K562 (cell line): ENCODE measurements around the gene TTBK1. TPM values are rescaled to one million over a fixed set of nuclear protein-coding genes. Genes with fewer than 3 reads are reported as not detected.

Source experiments
- ATAC-seq: fragments of 200-7000 bp; cut with Tn5 transposase; 3 replicates; pipeline ENCODE4 v1.9.1; 2020; ENCODE audit warnings: moderate library complexity
- BruUV-seq: library from RNA; stranded (reverse); fragments of 400-500 nt; replicated peaks from 2 replicates; lab custom pipeline; 2021; lab: Mats Ljungman, UMichigan
- CTCF ChIA-PET: fragments of 300-600 bp; formaldehyde crosslinking; extraction: SDS; loops from one replicate; lab custom pipeline; 2021; ENCODE audit warnings: low intra/inter-chr PET ratio; lab: Yijun Ruan, JAX
- POLR2A ChIA-PET: fragments of 300-600, 350-650 bp; sonication (Branson Sonifier 250); formaldehyde crosslinking; extraction: SDS; loops from one replicate; lab custom pipeline; 2021; ENCODE audit warnings: antibody characterized with exemption, inconsistent platforms; lab: Yijun Ruan, JAX
- DNase-seq, 4 experiments: peaks; one replicate each; pipeline versions ENCODE4 v3.0.0 to v3.0.0-alpha.2; 2011 to 2018; ENCODE audit warnings: low spot score in 3 of 4, mixed read lengths in 3 of 4; ENCODE audit errors: extremely low read depth in 1 of 4
- FAIRE-seq: peaks from 2 replicates; lab custom pipeline; 2011; peaks lifted over from hg19 to GRCh38; lab: Jason Lieb, UNC
- H2AFZ ChIP-seq: 2 replicates; pipeline ENCODE4 v1.6.0; 2011; ENCODE audit warnings: low read depth, low read length, control low read depth, inconsistent platforms
- H3K27ac ChIP-seq: fragments of 200-600 bp; 3 replicates; pipeline ENCODE4 v1.8.0; 2011; ENCODE audit warnings: low read depth, mild to moderate bottlenecking, control low read depth, inconsistent platforms, low read length, moderate library complexity, mixed read lengths; ENCODE audit errors: extremely low read depth
- H3K27me3 ChIP-seq, 2 experiments: fragments of 300-600 bp in 1 of 2; 2 replicates in 1 of 2; 3 replicates in 1 of 2; pipeline versions ENCODE4 v1.6.0 to v1.8.0; 2011; ENCODE audit warnings: inconsistent platforms in 2 of 2, low read length in 2 of 2, mild to moderate bottlenecking in 1 of 2, mixed read lengths in 1 of 2, moderate library complexity in 1 of 2; ENCODE audit not compliant: control insufficient read depth in 2 of 2, insufficient read depth in 2 of 2
- H3K36me3 ChIP-seq: fragments of 300-600 bp; 3 replicates; pipeline ENCODE4 v1.8.0; 2011; ENCODE audit warnings: mild to moderate bottlenecking, low read length, inconsistent platforms; ENCODE audit not compliant: control insufficient read depth, insufficient read depth
- H3K4me1 ChIP-seq, 2 experiments: fragments of 200-600 bp in 1 of 2; replicated peaks in 1 of 2; 2 replicates in 1 of 2; 3 replicates in 1 of 2; pipeline versions ENCODE4 v1.5.1 to v1.8.0; 2011; ENCODE audit warnings: inconsistent platforms in 2 of 2, low read length in 2 of 2, mild to moderate bottlenecking in 1 of 2, mixed read lengths in 1 of 2, moderate library complexity in 1 of 2; ENCODE audit not compliant: control insufficient read depth in 2 of 2, insufficient read depth in 2 of 2
- H3K4me2 ChIP-seq: 2 replicates; pipeline ENCODE4 v1.6.1; 2011; ENCODE audit warnings: low read length, control low read depth, inconsistent platforms, mixed read lengths; ENCODE audit not compliant: insufficient read depth
- H3K4me3 ChIP-seq: fragments of 200-600 bp; sonication (generic), shearing (Covaris generic); 2 replicates; pipeline ENCODE4 v1.5.1; 2016; ENCODE audit warnings: control low read depth, inconsistent platforms
- H3K79me2 ChIP-seq: fragments of 200-600 bp; 3 replicates; pipeline ENCODE4 v1.8.0; 2011; ENCODE audit warnings: low read length, inconsistent platforms; ENCODE audit not compliant: control insufficient read depth, insufficient read depth
- H3K9ac ChIP-seq, 2 experiments: 2 replicates each; pipeline versions ENCODE4 v1.6.0 to v1.6.1; 2011; ENCODE audit warnings: low read depth in 2 of 2, low read length in 2 of 2, control low read depth in 1 of 2, inconsistent platforms in 1 of 2, mild to moderate bottlenecking in 1 of 2, mixed read lengths in 1 of 2; ENCODE audit not compliant: insufficient read depth in 1 of 2
- H3K9me1 ChIP-seq: one replicate; pipeline ENCODE4 v1.6.0; 2011; ENCODE audit warnings: inconsistent platforms, mild to moderate bottlenecking, low read length, moderate library complexity; ENCODE audit not compliant: control insufficient read depth, insufficient read depth
- H3K9me3 ChIP-seq: replicated peaks from 2 replicates; pipeline ENCODE4 v1.5.1; 2011; ENCODE audit warnings: low read depth, low read length, inconsistent platforms; ENCODE audit not compliant: control insufficient read depth, insufficient read depth
- H4K20me1 ChIP-seq: replicated peaks from 2 replicates; pipeline ENCODE4 v1.6.1; 2011; ENCODE audit warnings: low read length, inconsistent platforms, mixed read lengths; ENCODE audit not compliant: control insufficient read depth, insufficient read depth
- CREB1 ChIP-seq, 2 experiments: sonication (generic) in 1 of 2; formaldehyde crosslinking in 1 of 2; IDR thresholded peaks; 2 replicates each; pipeline versions ENCODE4 v1.6.1 to v1.8.0; 2012 to 2022; ENCODE audit warnings: inconsistent platforms in 1 of 2, mild to moderate bottlenecking in 1 of 2, missing genetic modification reagents in 1 of 2, moderate library complexity in 1 of 2
- HDAC8 ChIP-seq: fragments of 450-650 bp; IDR thresholded peaks from 2 replicates; pipeline ENCODE4 v1.6.1; 2016; ENCODE audit warnings: mild to moderate bottlenecking, missing genetic modification characterization, moderate library complexity, missing compliant biosample characterization
- ID3 ChIP-seq, 2 experiments: fragments of 250-450 bp in 1 of 2; fragments of 450-650 bp in 1 of 2; sonication (Bioruptor Pico) in 1 of 2; IDR thresholded peaks; 2 replicates each; pipeline versions ENCODE4 v1.6.1 to v1.8.0; 2016 to 2021; ENCODE audit warnings: mild to moderate bottlenecking in 2 of 2, moderate library complexity in 2 of 2, missing compliant biosample characterization in 1 of 2, missing genetic modification characterization in 1 of 2
- IRF9 ChIP-seq: fragments of 450-650 bp; IDR thresholded peaks from 2 replicates; pipeline ENCODE4 v1.6.1; 2016; ENCODE audit warnings: missing biosample characterization, missing genetic modification characterization
- MLLT1 ChIP-seq, 2 experiments: fragments of 450-650 bp; IDR thresholded peaks; 2 replicates each; pipeline ENCODE4 v1.6.1; 2016
- PYGO2 ChIP-seq: fragments of 450-650 bp; IDR thresholded peaks from 2 replicates; pipeline ENCODE4 v1.6.1; 2016; ENCODE audit warnings: mild to moderate bottlenecking, missing genetic modification characterization, moderate library complexity, missing compliant biosample characterization
- ZNF175 ChIP-seq: fragments of 200-800 bp; sonication (Bioruptor generic); IDR thresholded peaks from 2 replicates; pipeline ENCODE4 v1.6.1; 2016; ENCODE audit warnings: low read depth, mild to moderate bottlenecking, missing genetic modification characterization, missing compliant biosample characterization
- ZNF592 ChIP-seq: fragments of 450-650 bp; IDR thresholded peaks from 2 replicates; pipeline ENCODE4 v1.6.1; 2017; ENCODE audit warnings: antibody characterized with exemption, mild to moderate bottlenecking
- WGBS: fragments of 100-300 bp; shearing (Covaris generic); methylation state at CpG from one replicate; pipeline ENCODE4 v1.1.6; 2016; ENCODE audit warnings: low coverage, mixed read lengths; ENCODE audit not compliant: insufficient coverage; ENCODE audit errors: missing lambda C conversion rate; 5-methylcytosine and 5-hydroxymethylcytosine counted together
- in situ Hi-C: fragments of 300-500 bp; cut with MboI; formaldehyde crosslinking; loops from 4 replicates; pipeline ENCODE4 v1.15.0; 2018; ENCODE audit warnings: inconsistent platforms, mixed read lengths
- intact Hi-C: fragments of 100-400 bp; cut with micrococcal nuclease; formaldehyde crosslinking; loops from 2 replicates; pipeline ENCODE4 v1.14.2; 2022
- polyA plus RNA-seq, 8 experiments: library from polyadenylated mRNA; depleted of rRNA in 4 of 8; stranded (reverse) in 5 of 8; unstranded in 3 of 8; fragments of >200 nt; fragmentation: Nextera tagmentation in 2 of 8; fragmentation: Illumina TruSeq in 1 of 8; extraction: Ambion mirVana in 2 of 8; extraction: Trizol in 1 of 8; gene quantifications; 2 replicates each; pipeline versions ENCODE4 v1.2.1 to v1.2.3, GENCODE V29; 2011 to 2014; ENCODE audit warnings: inconsistent platforms in 1 of 8, missing spikeins in 1 of 8
- total RNA-seq, 7 experiments: library from RNA; depleted of rRNA in 6 of 7; stranded (reverse); fragments of >200 nt in 6 of 7; fragmentation: Illumina TruSeq in 2 of 7; extraction: Trizol in 2 of 7; gene quantifications; 2 replicates each; pipeline versions ENCODE4 v1.2.1 to v1.2.3, GENCODE V29; 2011 to 2021; ENCODE audit warnings: low replicate concordance in 1 of 7

The TTBK1 gene
- total and polyA plus RNA-seq, 9 of the 15 experiments (the other 6 are each of a cell fraction or from before 2014, with no cell fraction given), result not detected

- peak in 1 of 2 experiments; percentile 44; a peak in 1 of 4 replicates for TF ChIP-seq MLLT1 (IDR thresholded peaks at IDR 0.05)
These were observed 13.3 kb upstream of the TTBK1 start (continued) for GRCh38 chr6:43229803-43230620.

GRCh38 chr6:43231053-43231452 lies 12.2 kb upstream of the TTBK1 start:
- FAIRE-seq, result no peak
- no peaks in the 10 kb centered on the region for H3K9me3 ChIP-seq
- H3K36me3 ChIP-seq, result peaks cover 11% of the 10 kb centered on the region; the same call in 2 of the 3 replicates
- no peak overlapping the region for H3K4me2 ChIP-seq
- intact Hi-C loops, result no loop called here
- H3K4me1 ChIP-seq, result peaks cover 17 to 28% of the 10 kb centered on the region in 2 experiments; a peak in 4 of 5 replicates
- BruUV-seq, result no TSS peak
- H3K9ac ChIP-seq, result no peak overlapping the region
- ATAC-seq, result no peak
- no peak overlapping the region for H3K4me3 ChIP-seq
- peak overlapping the region; percentile 68 for H2AFZ ChIP-seq
- 64% methylated on average over 4 of the region's 4 CpGs for WGBS
- no peak overlapping the region for H3K27ac ChIP-seq
- in situ Hi-C loops, result no loop called here
- H3K79me2 ChIP-seq, result peaks cover 27% of the 10 kb centered on the region
- no peaks in the 10 kb centered on the region for H4K20me1 ChIP-seq
- CTCF ChIA-PET, result no interaction called here
- H3K9me1 ChIP-seq, result no peaks in the 10 kb centered on the region
- POLR2A ChIA-PET, result interaction anchor here (0.6 to 11.2 kb wide), 3 partner anchors 14 to 706 kb away, joined by 3 to 118 read pairs (median 3); no protein-coding TSS in a partner anchor
- no peaks in the 10 kb centered on the region; a peak in 1 of 5 replicates for H3K27me3 ChIP-seq
- no peak for DNase-seq
- TF ChIP-seq HDAC8 (tag), result peak; percentile 56; the same call in 1 of the 2 replicates
- TF ChIP-seq ID3 (CRISPR knock-in tag; IDR thresholded peaks at IDR 0.05), result 0 out of 2 replicates have a peak, but pooled peaks have one; percentile 19
- peak; percentile 53; the same call in 1 of the 2 replicates for TF ChIP-seq ID3 (tag; IDR thresholded peaks at IDR 0.05)
- 0 out of 2 replicates have a peak, but pooled peaks have one; percentile 19 for TF ChIP-seq IRF9 (tag)
- TF ChIP-seq PYGO2 (tag), result peak; percentile 19; the same call in 1 of the 2 replicates
- 0 out of 2 replicates have a peak, but pooled peaks have one; percentile 28 for TF ChIP-seq ZNF175 (CRISPR knock-in tag)
- peak; percentile 56 for TF ChIP-seq ZNF592
- no peak for TF ChIP-seq CREB1 (IDR thresholded peaks at IDR 0.05)
- no peak for TF ChIP-seq CREB1 (CRISPR knock-in tag; IDR thresholded peaks at IDR 0.05)
